HCT116 (cell line): Measurements from ENCODE around the gene UACA. TPM values are rescaled to one million over a fixed set of nuclear protein-coding genes. Genes with fewer than 3 reads are reported as not detected.

Experiments used
- ATAC-seq: fragments of 200-7000 bp; cut with Tn5 transposase; 2 replicates; pipeline ENCODE4 v1.9.1; 2020; ENCODE audit warnings: mild to moderate bottlenecking, moderate library complexity
- BruUV-seq: library from RNA; stranded (reverse); fragments of 400-500 nt; replicated peaks from 2 replicates; lab custom pipeline; 2021; lab: Mats Ljungman, UMichigan
- CTCF ChIA-PET: fragments of 300-600 bp; sonication (Branson Sonifier 250); formaldehyde crosslinking; loops from one replicate; lab custom pipeline; 2021; ENCODE audit warnings: antibody characterized with exemption; lab: Charles Lee
- POLR2A ChIA-PET: fragments of 300-600, 350-600 bp; sonication (Branson Sonifier 250); formaldehyde crosslinking; loops from one replicate; lab custom pipeline; 2021; ENCODE audit warnings: antibody characterized with exemption; lab: Charles Lee
- RAD21 ChIA-PET, 2 experiments: fragments of 300-600 bp; sonication (Branson Sonifier 250); formaldehyde crosslinking; loops; one replicate each; lab custom pipeline; 2023; ENCODE audit warnings: low total read pairs in 2 of 2; ENCODE audit not compliant: uncharacterized antibody in 2 of 2, unreplicated experiment in 2 of 2, low non-redundant PET in 1 of 2; lab: Charles Lee
- DNase-seq: peaks from one replicate; pipeline ENCODE4 v3.0.0-alpha.2; 2010; ENCODE audit warnings: low read depth, low spot score
- H2AFZ ChIP-seq: fragments of 200-600 bp; shearing (Covaris generic), sonication (generic); 2 replicates; pipeline ENCODE4 v1.6.1; 2017; ENCODE audit warnings: low read depth, mixed run types, mixed read lengths, antibody characterized with exemption, low read length; ENCODE audit not compliant: poor library complexity, severe bottlenecking
- H3K27ac ChIP-seq: 2 replicates; pipeline ENCODE4 v1.5.1; 2012; ENCODE audit warnings: low read depth, low read length
- H3K27me3 ChIP-seq: fragments of 200-600 bp; sonication (generic); 2 replicates; pipeline ENCODE4 v1.6.1; 2016; ENCODE audit warnings: mixed run types, low read length, mixed read lengths; ENCODE audit not compliant: insufficient read depth
- H3K36me3 ChIP-seq, 2 experiments: fragments of 200-500 bp in 1 of 2; fragments of 200-600 bp in 1 of 2; sonication (Bioruptor generic) in 1 of 2; sonication (generic) in 1 of 2; 2 replicates each; pipeline versions ENCODE4 v1.5.1 to v1.6.1; 2014 to 2016; ENCODE audit warnings: low read length in 2 of 2, inconsistent platforms in 1 of 2, mixed read lengths in 1 of 2, mixed run types in 1 of 2; ENCODE audit not compliant: insufficient read depth in 2 of 2, control insufficient read depth in 1 of 2
- H3K4me1 ChIP-seq, 2 experiments: fragments of 200-600 bp in 1 of 2; sonication (generic) in 1 of 2; 2 replicates each; pipeline versions ENCODE4 v1.5.1 to v1.6.1; 2012 to 2017; ENCODE audit warnings: low read length in 2 of 2, inconsistent platforms in 1 of 2, mild to moderate bottlenecking in 1 of 2, mixed read lengths in 1 of 2, mixed run types in 1 of 2, moderate library complexity in 1 of 2; ENCODE audit not compliant: insufficient read depth in 2 of 2, control insufficient read depth in 1 of 2
- H3K4me2 ChIP-seq: fragments of 200-600 bp; sonication (generic); 2 replicates; pipeline ENCODE4 v1.6.1; 2017; ENCODE audit warnings: mixed run types, low read length, mixed read lengths
- H3K4me3 ChIP-seq, 2 experiments: fragments of 200-600 bp in 1 of 2; sonication (generic) in 1 of 2; replicated peaks in 1 of 2; 2 replicates each; pipeline ENCODE4 v1.5.1; 2011 to 2016; ENCODE audit warnings: low read length in 2 of 2, control low read depth in 1 of 2, low read depth in 1 of 2, mild to moderate bottlenecking in 1 of 2, mixed read lengths in 1 of 2, mixed run types in 1 of 2
- H3K79me2 ChIP-seq: fragments of 200-600 bp; sonication (generic); 2 replicates; pipeline ENCODE4 v1.6.1; 2017; ENCODE audit warnings: mild to moderate bottlenecking, mixed run types, low read length, moderate library complexity, mixed read lengths; ENCODE audit not compliant: insufficient read depth
- H3K9ac ChIP-seq: fragments of 200-600 bp; sonication (generic); 2 replicates; pipeline ENCODE4 v1.6.1; 2016; ENCODE audit warnings: low read length, mixed read lengths
- H3K9me2 ChIP-seq: fragments of 200-600 bp; sonication (generic), shearing (Covaris generic); 2 replicates; pipeline ENCODE4 v1.6.1; 2017; ENCODE audit warnings: mixed run types, mild to moderate bottlenecking, moderate library complexity; ENCODE audit not compliant: insufficient read depth
- H3K9me3 ChIP-seq, 2 experiments: fragments of 200-500 bp in 1 of 2; fragments of 200-600 bp in 1 of 2; sonication (Bioruptor generic) in 1 of 2; sonication (generic) in 1 of 2; 2 replicates each; pipeline ENCODE4 v1.6.1; 2014 to 2017; ENCODE audit warnings: low read length in 2 of 2, mixed read lengths in 2 of 2, inconsistent platforms in 1 of 2, low read depth in 1 of 2, mild to moderate bottlenecking in 1 of 2, mixed run types in 1 of 2, moderate library complexity in 1 of 2; ENCODE audit not compliant: control insufficient read depth in 1 of 2, insufficient read depth in 1 of 2
- H4K20me1 ChIP-seq: fragments of 200-600 bp; sonication (generic), shearing (Covaris generic); 2 replicates; pipeline ENCODE4 v1.6.1; 2017; ENCODE audit warnings: mixed run types, mild to moderate bottlenecking, moderate library complexity; ENCODE audit not compliant: insufficient read depth
- CEBPB ChIP-seq: IDR thresholded peaks from 2 replicates; pipeline ENCODE4 v1.6.1; 2012; ENCODE audit warnings: low read depth
- EGR1 ChIP-seq: IDR thresholded peaks from 2 replicates; pipeline ENCODE4 v1.6.1; 2012; ENCODE audit warnings: low read depth
- ELF1 ChIP-seq: IDR thresholded peaks from 2 replicates; pipeline ENCODE4 v1.6.1; 2012; ENCODE audit warnings: low read depth, borderline replicate concordance
- EZH2 ChIP-seq: fragments of 200-600 bp; sonication (generic); IDR thresholded peaks from 2 replicates; pipeline ENCODE4 v1.6.1; 2017; ENCODE audit warnings: antibody characterized with exemption, mixed run types
- EZH2phosphoT487 ChIP-seq: fragments of 200-600 bp; IDR thresholded peaks from 2 replicates; pipeline ENCODE4 v1.6.1; 2018; ENCODE audit warnings: antibody characterized with exemption, borderline replicate concordance
- FOSL1 ChIP-seq: IDR thresholded peaks from 2 replicates; pipeline ENCODE4 v1.6.1; 2012; ENCODE audit warnings: low read depth
- POLR2A ChIP-seq: IDR thresholded peaks from 2 replicates; pipeline ENCODE4 v1.7.0; 2011; ENCODE audit warnings: borderline replicate concordance; ENCODE audit not compliant: insufficient read depth, insufficient read length; ENCODE audit errors: extremely low read depth
- RAD21 ChIP-seq: IDR thresholded peaks from 2 replicates; pipeline ENCODE4 v1.6.1; 2012; ENCODE audit warnings: low read depth, mild to moderate bottlenecking
- SIN3A ChIP-seq: IDR thresholded peaks from 2 replicates; pipeline ENCODE4 v1.6.1; 2012; ENCODE audit warnings: low read depth
- SRF ChIP-seq: IDR thresholded peaks from 2 replicates; pipeline ENCODE4 v1.6.1; 2012; ENCODE audit warnings: low read depth
- TCF7L2 ChIP-seq: IDR thresholded peaks from 2 replicates; pipeline ENCODE4 v1.7.0; 2011; ENCODE audit warnings: borderline replicate concordance, inconsistent platforms; ENCODE audit not compliant: insufficient read depth, insufficient read length; ENCODE audit errors: extremely low read depth
- ZFX ChIP-seq: fragments of 450-650 bp; IDR thresholded peaks from 2 replicates; pipeline ENCODE4 v1.6.1; 2017
- intact Hi-C: fragments of 100-400 bp; cut with micrococcal nuclease; formaldehyde crosslinking; loops from 2 replicates; pipeline ENCODE4 v1.10.0; 2022
- total RNA-seq: library from RNA; stranded (reverse); gene quantifications from one replicate; pipeline ENCODE4 v1.2.1, GENCODE V29; 2021; ENCODE audit not compliant: unreplicated experiment
- TF ChIP-seq, protein P1 (sequence below): IDR thresholded peaks from 2 replicates; pipeline ENCODE4 v1.6.1; 2012
- TF ChIP-seq, protein P2 (sequence below): IDR thresholded peaks from 2 replicates; pipeline ENCODE4 v1.6.1; 2012
- TF ChIP-seq, protein P3 (sequence below), 3 experiments: fragments of 200-600 bp in 1 of 3; sonication (generic) in 1 of 3; IDR thresholded peaks in 2 of 3; conservative IDR thresholded peaks in 1 of 3; 2 replicates each; pipeline ENCODE4 v1.5.1; 2012 to 2017; ENCODE audit warnings: low read depth in 2 of 3, low read length in 2 of 3, antibody characterized with exemption in 1 of 3, borderline replicate concordance in 1 of 3, control low read depth in 1 of 3, mild to moderate bottlenecking in 1 of 3, mixed read lengths in 1 of 3, mixed run types in 1 of 3, moderate library complexity in 1 of 3; ENCODE audit not compliant: insufficient read depth in 1 of 3

Gene UACA
- total RNA-seq, 1 experiment from 2014 or later = 47.4 TPM

DNA sequence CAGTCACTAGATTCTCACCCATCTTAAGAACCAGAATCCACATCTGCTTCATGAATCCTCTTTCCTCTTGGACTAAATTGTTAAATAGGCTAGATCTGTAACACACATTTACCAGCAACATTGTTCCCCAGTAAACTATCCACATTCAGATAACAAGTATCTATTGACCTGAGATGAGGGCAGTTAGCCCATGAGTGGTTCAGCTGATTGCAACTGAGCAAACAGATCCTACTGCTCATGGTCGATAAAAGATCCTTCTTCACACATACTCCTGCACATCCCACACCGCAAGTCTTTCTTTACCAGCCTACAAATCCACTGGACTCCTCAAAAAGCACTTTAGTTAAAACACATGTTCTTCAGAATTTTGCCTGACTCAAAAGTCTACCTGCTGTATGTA, 59.2 kb downstream of the UACA start (continued):
- TF ChIP-seq, protein P1, sequence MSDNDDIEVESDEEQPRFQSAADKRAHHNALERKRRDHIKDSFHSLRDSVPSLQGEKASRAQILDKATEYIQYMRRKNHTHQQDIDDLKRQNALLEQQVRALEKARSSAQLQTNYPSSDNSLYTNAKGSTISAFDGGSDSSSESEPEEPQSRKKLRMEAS = no peak
- TF ChIP-seq EZH2 (no peak), SRF (no peak)

DNA sequence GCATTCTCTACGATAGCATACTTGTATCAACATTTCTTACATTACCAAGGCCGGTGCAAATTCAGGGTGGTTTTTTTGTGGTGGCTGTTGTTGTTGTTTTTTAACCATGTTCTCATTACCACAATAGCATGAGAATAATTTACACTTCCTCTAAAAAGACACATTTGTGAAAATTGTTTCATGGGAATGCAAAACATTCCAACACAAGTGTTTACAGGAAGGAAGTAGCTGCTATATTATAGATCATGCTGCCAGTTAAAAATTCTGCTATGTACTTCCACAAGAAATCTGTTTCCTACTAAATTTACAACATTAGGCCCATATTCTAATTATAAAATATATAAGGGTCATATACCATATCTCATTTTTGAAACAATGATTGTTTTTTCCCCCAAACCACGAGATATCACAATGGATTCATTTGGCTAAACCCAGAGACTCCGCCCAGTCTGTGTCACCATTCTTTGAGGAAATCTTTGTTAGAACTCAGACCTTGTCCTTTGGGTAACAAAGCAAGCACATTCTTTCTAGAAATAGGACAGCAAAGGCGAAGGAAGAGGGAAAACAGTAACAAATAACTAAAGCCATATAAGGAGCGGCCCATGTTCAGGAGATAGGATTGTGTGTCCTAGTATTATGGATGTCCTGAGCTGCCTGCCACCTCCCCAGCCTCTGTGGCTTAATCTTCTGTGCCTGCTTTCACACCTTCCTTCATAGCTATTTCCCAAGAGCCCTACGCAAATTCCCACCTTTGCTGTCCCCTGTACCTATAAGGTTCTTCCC, 60.1 kb downstream of the UACA start:
- ATAC-seq = no peak
- Histone ChIP-seq H4K20me1 (no peaks in the 10 kb centered on the region), H3K27ac (no peak overlapping the region), H3K4me2 (peak overlapping the region; percentile 10; the same call in 1 of the 2 replicates), H2AFZ (no peak overlapping the region), H3K9me2 (no peaks in the 10 kb centered on the region), H3K9ac (no peak overlapping the region), H3K4me1 (peaks cover 12 to 48% of the 10 kb centered on the region in 2 experiments; a peak in 3 of 4 replicates), H3K36me3 (no peaks in the 10 kb centered on the region), H3K79me2 (peaks cover 3% of the 10 kb centered on the region; the same call in 1 of the 2 replicates), H3K4me3 (no peak overlapping the region), H3K27me3 (no peaks in the 10 kb centered on the region), H3K9me3 (no peaks in the 10 kb centered on the region)
- RAD21 ChIA-PET = no interaction called here
- CTCF ChIA-PET = interaction anchor here (2.7 kb wide), 1 partner anchor 19 kb away, joined by 13 read pairs; no protein-coding TSS in a partner anchor
- intact Hi-C loops = no loop called here
- DNase-seq = no peak
- no TSS peak for BruUV-seq
- POLR2A ChIA-PET = no interaction called here
- TF ChIP-seq CEBPB (no peak), FOSL1 (no peak), TCF7L2 (no peak), RAD21 (no peak), EZH2phosphoT487 (no peak), EZH2 (no peak), SIN3A (no peak), POLR2A (no peak), ELF1 (no peak), SRF (no peak), ZFX (no peak), EGR1 (no peak)
- TF ChIP-seq, protein P2, sequence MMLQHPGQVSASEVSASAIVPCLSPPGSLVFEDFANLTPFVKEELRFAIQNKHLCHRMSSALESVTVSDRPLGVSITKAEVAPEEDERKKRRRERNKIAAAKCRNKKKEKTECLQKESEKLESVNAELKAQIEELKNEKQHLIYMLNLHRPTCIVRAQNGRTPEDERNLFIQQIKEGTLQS = no peak
- TF ChIP-seq, protein P3, sequence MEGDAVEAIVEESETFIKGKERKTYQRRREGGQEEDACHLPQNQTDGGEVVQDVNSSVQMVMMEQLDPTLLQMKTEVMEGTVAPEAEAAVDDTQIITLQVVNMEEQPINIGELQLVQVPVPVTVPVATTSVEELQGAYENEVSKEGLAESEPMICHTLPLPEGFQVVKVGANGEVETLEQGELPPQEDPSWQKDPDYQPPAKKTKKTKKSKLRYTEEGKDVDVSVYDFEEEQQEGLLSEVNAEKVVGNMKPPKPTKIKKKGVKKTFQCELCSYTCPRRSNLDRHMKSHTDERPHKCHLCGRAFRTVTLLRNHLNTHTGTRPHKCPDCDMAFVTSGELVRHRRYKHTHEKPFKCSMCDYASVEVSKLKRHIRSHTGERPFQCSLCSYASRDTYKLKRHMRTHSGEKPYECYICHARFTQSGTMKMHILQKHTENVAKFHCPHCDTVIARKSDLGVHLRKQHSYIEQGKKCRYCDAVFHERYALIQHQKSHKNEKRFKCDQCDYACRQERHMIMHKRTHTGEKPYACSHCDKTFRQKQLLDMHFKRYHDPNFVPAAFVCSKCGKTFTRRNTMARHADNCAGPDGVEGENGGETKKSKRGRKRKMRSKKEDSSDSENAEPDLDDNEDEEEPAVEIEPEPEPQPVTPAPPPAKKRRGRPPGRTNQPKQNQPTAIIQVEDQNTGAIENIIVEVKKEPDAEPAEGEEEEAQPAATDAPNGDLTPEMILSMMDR (IDR thresholded peaks at IDR 0.05 in 2 of 3, conservative IDR thresholded peaks at IDR 0.05 in 1 of 3; ENCODE audit: borderline replicate concordance in 1 of 3, insufficient read depth in 1 of 3, low read depth in 2 of 3, low read length in 2 of 3) = no peak
- TF ChIP-seq, protein P1 = no peak
